Pancreas (tissue), 10 donors: Measurements from ENCODE around the gene BCAR3. TPM values are rescaled to one million over a fixed set of nuclear protein-coding genes. Genes with fewer than 3 reads are reported as not detected.

ENCODE experiments used
- ATAC-seq, 4 donors: fragments of 200-7000 bp; cut with Tn5 transposase; one replicate each; pipeline versions ENCODE4 v1.8.0 to v1.9.1; 2020; ENCODE audit warnings: mild to moderate bottlenecking in 4 of 4, moderate library complexity in 4 of 4
- DNase-seq, 6 donors: peaks; one replicate each; pipeline ENCODE4 v3.0.0-alpha.2; 2020
- FAIRE-seq: peaks from 2 replicates; lab custom pipeline; 2012; peaks lifted over from hg19 to GRCh38; lab: Jason Lieb, UNC
- H3K27ac ChIP-seq, 4 donors: fragments of 200-600 bp; sonication (generic); 1 replicate in 3 of 4; 2 replicates in 1 of 4; pipeline versions ENCODE4 v1.5.0 to v1.8.0; 2020
- H3K27me3 ChIP-seq, 4 donors: fragments of 200-600 bp; one replicate each; pipeline ENCODE4 v1.8.0; 2021
- H3K36me3 ChIP-seq, 3 donors: fragments of 200-600 bp; sonication (generic) in 1 of 3; one replicate each; pipeline versions ENCODE4 v1.5.0 to v1.8.0; 2020 to 2021
- H3K4me1 ChIP-seq, 3 donors: fragments of 200-600 bp; one replicate each; pipeline ENCODE4 v1.8.0; 2021
- H3K4me3 ChIP-seq, 4 donors: fragments of 200-600 bp; sonication (generic) in 2 of 4; one replicate each; pipeline versions ENCODE4 v1.5.0 to v1.8.0; 2020 to 2021
- H3K9me3 ChIP-seq, 4 donors: fragments of 200-600 bp; one replicate each; pipeline ENCODE4 v1.8.0; 2021
- CTCF ChIP-seq, 4 donors: fragments of 200-600 bp; sonication (generic) in 3 of 4; IDR thresholded peaks; one replicate each; pipeline versions ENCODE4 v1.5.0 to v1.8.0; 2021; ENCODE audit warnings: antibody characterized with exemption in 4 of 4
- WGBS, 2 donors: extraction: QIAGEN DNeasy Blood & Tissue Kit; methylation state at CpG; one replicate each; pipeline ENCODE4 v1.1.7; 2013; 5-methylcytosine and 5-hydroxymethylcytosine counted together
- intact Hi-C, 3 donors: fragments of 100-400 bp; cut with DNase I; formaldehyde crosslinking; loops; one replicate each; pipeline versions ENCODE4 v1.11.1 to v1.14.2; 2022
- polyA plus RNA-seq, 2 donors: library from polyadenylated mRNA; stranded (reverse); fragments of 200-250 nt; gene quantifications; one replicate each; pipeline ENCODE4 v1.2.3, GENCODE V29; 2013
- total RNA-seq, 6 donors: library from RNA; stranded (reverse); fragmentation: NEBNext Ultra II Directional in 4 of 6; extraction: Animal tissue kit (Norgen Biotek cat#: 25700) in 4 of 6; gene quantifications; one replicate each; pipeline versions ENCODE4 v1.2.1 to v1.2.4, GENCODE V29; 2021 to 2023
- donor health status: healthy with polysubstance abuse.
- donor health status: DM: no; HTN: no; CAD: no; lungs with moderate emphysema.
- donor health status: DM: no; HTN: no; CAD: no.
- donor health status: control.
- donor health status: control.
- donor health status: Bipolar disorder and iron deficiency.
- donor health status: DM: yes; HTN: yes; CAD: no.
- donor health status: DM: no; HTN: no; CAD: no.
- donor health status: DM: no; HTN: no; CAD: no.
- donor health status: DM: yes; HTN: yes; CAD: no.

Gene BCAR3
- total and polyA plus RNA-seq, 8 donors = 2.4 to 8.2 (median 4.9) TPM

DNA sequence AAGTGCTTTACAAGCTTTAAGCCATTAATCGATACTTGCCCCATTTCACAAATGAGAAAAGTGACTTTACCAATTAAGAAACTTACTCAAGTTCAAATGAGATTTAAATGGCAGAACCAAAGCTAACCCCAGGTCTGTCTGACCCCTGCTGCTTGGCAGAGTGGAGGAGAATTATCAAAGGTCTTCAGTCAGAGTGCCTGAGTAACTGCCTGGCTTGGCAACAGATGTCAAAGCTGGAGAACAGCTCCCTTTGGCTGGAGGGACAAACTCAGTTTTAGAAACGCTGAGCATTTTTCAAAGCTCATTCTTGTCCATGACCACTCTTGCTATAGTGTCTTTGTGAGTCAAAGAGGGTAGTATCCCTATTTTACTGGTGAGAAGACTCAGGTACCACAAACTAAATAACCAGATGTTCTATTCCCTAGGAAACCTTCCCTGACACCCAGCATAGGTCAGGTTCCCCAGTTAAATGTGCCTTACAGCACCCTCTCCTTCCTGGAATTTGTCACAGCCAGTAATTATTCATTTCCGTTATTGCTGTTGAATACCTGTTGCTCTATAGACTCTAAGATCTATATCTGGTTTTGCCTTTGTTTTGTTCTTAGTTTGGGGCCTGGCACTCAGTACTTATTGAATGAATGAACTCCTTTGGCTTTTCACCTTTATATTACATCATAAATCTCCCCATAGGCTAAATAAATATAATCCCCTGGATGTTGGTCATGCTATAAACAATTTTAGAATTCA lies 5.0 kb upstream of the BCAR3 start:
- intact Hi-C loops = no loop called here
- 73 to 75% methylated on average over 3 of the region's 3 CpGs for WGBS, 2 donors
- H3K4me1 ChIP-seq = peaks cover 0 to 3% (median 0%) of the 10 kb centered on the region in 3 donors

DNA sequence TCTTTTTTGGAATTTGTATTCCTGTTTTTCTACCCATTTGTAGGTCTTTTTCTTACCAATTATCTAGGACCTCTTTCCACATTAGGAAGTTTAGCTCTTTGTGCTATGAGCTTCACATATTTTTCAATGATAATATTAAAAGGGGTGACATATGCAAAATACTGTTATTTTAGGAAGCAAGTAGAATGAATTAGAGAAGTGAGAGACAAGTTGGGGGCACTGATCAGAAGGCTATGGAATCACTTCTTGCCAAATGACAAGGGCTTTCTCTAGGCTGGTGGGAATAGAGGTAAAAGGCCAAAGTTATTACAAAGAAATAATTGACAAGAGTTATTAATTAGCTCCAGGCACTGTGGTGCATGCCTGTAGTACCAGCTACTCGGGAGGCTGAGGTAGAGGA lies 4.3 kb upstream of the BCAR3 start:
- no peak overlapping the region for H3K4me3 ChIP-seq
- DNase-seq (no peak), FAIRE-seq (no peak), ATAC-seq (no peak)
- H3K27me3 ChIP-seq = no peaks in the 10 kb centered on the region
- no peak overlapping the region for H3K27ac ChIP-seq
- WGBS, 2 donors = 87 to 89% methylated on average over 1 of the region's 1 CpG
- TF ChIP-seq CTCF (IDR thresholded peaks at IDR 0.05) = no peak
- H3K9me3 ChIP-seq = no peaks in the 10 kb centered on the region
- intact Hi-C loops = no loop called here
- H3K36me3 ChIP-seq = no peaks in the 10 kb centered on the region
- peaks cover 0 to 3% (median 0%) of the 10 kb centered on the region in 3 donors for H3K4me1 ChIP-seq

More for the DNA sequence above, 5.0 kb upstream of the BCAR3 start:
- Histone ChIP-seq H3K27ac (no peak overlapping the region), H3K4me3 (no peak overlapping the region), H3K9me3 (no peaks in the 10 kb centered on the region), H3K36me3 (no peaks in the 10 kb centered on the region), H3K27me3 (no peaks in the 10 kb centered on the region)
- FAIRE-seq (no peak), DNase-seq (no peak), ATAC-seq (no peak)
- no peak for TF ChIP-seq CTCF (IDR thresholded peaks at IDR 0.05)

DNA sequence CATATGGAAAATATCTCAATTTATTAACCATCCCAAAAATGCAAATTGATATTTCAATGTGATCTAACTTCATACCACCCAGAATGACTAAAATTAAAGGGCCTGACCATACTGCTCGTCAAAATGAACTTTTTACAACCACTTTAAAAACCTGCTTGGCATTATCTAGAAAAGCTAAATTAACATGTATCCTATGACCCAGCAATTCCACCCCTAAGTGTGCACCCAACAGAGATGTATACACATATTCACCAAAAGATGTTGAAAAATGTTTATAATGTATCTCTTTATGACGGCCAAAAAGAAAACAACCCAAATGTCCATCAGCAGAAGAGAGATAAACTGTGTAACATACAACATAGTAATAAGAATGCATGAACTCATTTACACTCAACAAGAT lies 1.6 kb upstream of the BCAR3 start:
- Histone ChIP-seq H3K9me3 (no peaks in the 10 kb centered on the region), H3K4me3 (no peak overlapping the region), H3K4me1 (peaks cover 0 to 3% (median 0%) of the 10 kb centered on the region in 3 donors), H3K27ac (no peak overlapping the region), H3K27me3 (no peaks in the 10 kb centered on the region), H3K36me3 (no peaks in the 10 kb centered on the region)
- FAIRE-seq (no peak), DNase-seq (no peak), ATAC-seq (no peak)
- TF ChIP-seq CTCF (IDR thresholded peaks at IDR 0.05) = no peak
- 75 to 85% methylated on average over 2 of the region's 2 CpGs for WGBS, 2 donors
- intact Hi-C loops = no loop called here

DNA sequence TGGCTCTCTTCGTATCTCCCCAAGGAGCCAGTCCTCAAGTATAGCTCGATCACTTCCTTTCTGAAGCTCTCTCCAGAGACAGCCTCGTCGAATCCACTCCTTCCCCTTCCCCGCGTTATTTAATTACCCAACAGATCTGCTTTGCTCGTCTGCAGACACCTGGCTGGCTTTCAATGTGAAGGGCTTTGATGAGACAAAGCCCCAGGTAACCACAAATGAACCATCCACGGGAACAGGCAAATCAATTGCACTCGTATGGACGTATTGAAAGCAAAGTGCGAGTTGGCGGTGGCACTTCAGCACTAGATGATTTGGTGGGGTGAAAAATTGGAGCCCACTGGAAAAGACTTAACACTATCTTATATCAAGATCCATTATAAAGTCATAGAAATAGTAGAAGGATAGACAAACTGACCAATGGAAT lies 364 bp upstream of the BCAR3 start:
- DNase-seq (no peak), FAIRE-seq (no peak), ATAC-seq (peak in 3 of 4 donors; percentile 1 to 44 (median 32))
- WGBS, 2 donors = 13% methylated on average over 12 of the region's 12 CpGs
- Histone ChIP-seq H3K36me3 (no peaks in the 10 kb centered on the region), H3K4me1 (peaks cover 0 to 3% (median 0%) of the 10 kb centered on the region in 3 donors), H3K9me3 (no peaks in the 10 kb centered on the region), H3K4me3 (peak overlapping the region; percentile 50 to 83 (median 76)), H3K27me3 (no peaks in the 10 kb centered on the region), H3K27ac (peak overlapping the region in 1 of 4 donors; percentile 1)
- no peak for TF ChIP-seq CTCF (IDR thresholded peaks at IDR 0.05)
- intact Hi-C loops = no loop called here
